Measurements from ENCODE around the gene TEAD1. TPM values are rescaled to one million over a fixed set of nuclear protein-coding genes. Genes with fewer than 3 reads are reported as not detected.

The TEAD1 gene
- total RNA-seq, 1 donor from 2014 or later: 51.9 TPM

DNA sequence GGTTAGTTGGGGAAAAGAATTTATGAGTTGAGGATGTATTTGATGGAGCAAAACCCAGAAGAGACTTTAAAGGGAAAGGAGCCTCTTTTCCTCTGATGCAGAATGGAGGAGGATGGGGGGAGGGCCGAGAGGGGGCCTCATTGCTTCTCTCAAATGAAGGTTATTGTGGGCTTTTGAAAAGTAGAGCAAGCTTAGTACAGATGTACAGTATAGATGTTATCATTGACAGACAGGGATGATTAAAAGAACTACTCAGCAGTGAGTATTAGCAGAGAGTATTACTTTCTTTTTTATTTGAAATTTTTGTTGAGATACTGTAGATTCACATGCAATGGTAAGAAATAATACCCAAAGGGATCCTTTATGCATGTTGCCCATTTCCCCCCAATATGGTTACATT is 98.1 kb downstream of the TEAD1 start:
- no peaks in the 10 kb centered on the region for H3K27me3 ChIP-seq (ENCODE audit: low read depth)
- H3K36me3 ChIP-seq: no peaks in the 10 kb centered on the region
- no peak for DNase-seq
- H3K4me1 ChIP-seq: peaks cover 21% of the 10 kb centered on the region
- no peak for ATAC-seq
- H3K4me3 ChIP-seq: no peak overlapping the region
- TF ChIP-seq, protein P1, sequence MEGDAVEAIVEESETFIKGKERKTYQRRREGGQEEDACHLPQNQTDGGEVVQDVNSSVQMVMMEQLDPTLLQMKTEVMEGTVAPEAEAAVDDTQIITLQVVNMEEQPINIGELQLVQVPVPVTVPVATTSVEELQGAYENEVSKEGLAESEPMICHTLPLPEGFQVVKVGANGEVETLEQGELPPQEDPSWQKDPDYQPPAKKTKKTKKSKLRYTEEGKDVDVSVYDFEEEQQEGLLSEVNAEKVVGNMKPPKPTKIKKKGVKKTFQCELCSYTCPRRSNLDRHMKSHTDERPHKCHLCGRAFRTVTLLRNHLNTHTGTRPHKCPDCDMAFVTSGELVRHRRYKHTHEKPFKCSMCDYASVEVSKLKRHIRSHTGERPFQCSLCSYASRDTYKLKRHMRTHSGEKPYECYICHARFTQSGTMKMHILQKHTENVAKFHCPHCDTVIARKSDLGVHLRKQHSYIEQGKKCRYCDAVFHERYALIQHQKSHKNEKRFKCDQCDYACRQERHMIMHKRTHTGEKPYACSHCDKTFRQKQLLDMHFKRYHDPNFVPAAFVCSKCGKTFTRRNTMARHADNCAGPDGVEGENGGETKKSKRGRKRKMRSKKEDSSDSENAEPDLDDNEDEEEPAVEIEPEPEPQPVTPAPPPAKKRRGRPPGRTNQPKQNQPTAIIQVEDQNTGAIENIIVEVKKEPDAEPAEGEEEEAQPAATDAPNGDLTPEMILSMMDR (IDR thresholded peaks at IDR 0.05): no peak
- H3K27ac ChIP-seq: no peak overlapping the region
- intact Hi-C loops (cut with DNase I): no loop called here
- no peaks in the 10 kb centered on the region for H3K9me3 ChIP-seq

GRCh38 chr11:12773591-12773990 is 99.4 kb downstream of the TEAD1 start:
- H3K4me3 ChIP-seq: no peak overlapping the region
- no peaks in the 10 kb centered on the region for H3K9me3 ChIP-seq
- DNase-seq (no peak), ATAC-seq (no peak)
- peaks cover 21% of the 10 kb centered on the region for H3K4me1 ChIP-seq
- TF ChIP-seq, protein P1 (IDR thresholded peaks at IDR 0.05): no peak
- no peak overlapping the region for H3K27ac ChIP-seq
- no peaks in the 10 kb centered on the region for H3K36me3 ChIP-seq
- intact Hi-C loops (cut with DNase I): no loop called here
- no peaks in the 10 kb centered on the region for H3K27me3 ChIP-seq (ENCODE audit: low read depth)

- H3K27me3 ChIP-seq (ENCODE audit: low read depth): no peaks in the 10 kb centered on the region
- no peaks in the 10 kb centered on the region for H3K36me3 ChIP-seq
- H3K27ac ChIP-seq: no peak overlapping the region
- H3K9me3 ChIP-seq: no peaks in the 10 kb centered on the region
- no peak for ATAC-seq
- no peak for DNase-seq
- intact Hi-C loops (cut with DNase I): no loop called here
- TF ChIP-seq, protein P1 (IDR thresholded peaks at IDR 0.05): no peak
- H3K4me1 ChIP-seq: peaks cover 10% of the 10 kb centered on the region
- H3K4me3 ChIP-seq: no peak overlapping the region
Measured at GRCh38 chr11:12775955-12776354, 101.7 kb downstream of the TEAD1 start.

DNA sequence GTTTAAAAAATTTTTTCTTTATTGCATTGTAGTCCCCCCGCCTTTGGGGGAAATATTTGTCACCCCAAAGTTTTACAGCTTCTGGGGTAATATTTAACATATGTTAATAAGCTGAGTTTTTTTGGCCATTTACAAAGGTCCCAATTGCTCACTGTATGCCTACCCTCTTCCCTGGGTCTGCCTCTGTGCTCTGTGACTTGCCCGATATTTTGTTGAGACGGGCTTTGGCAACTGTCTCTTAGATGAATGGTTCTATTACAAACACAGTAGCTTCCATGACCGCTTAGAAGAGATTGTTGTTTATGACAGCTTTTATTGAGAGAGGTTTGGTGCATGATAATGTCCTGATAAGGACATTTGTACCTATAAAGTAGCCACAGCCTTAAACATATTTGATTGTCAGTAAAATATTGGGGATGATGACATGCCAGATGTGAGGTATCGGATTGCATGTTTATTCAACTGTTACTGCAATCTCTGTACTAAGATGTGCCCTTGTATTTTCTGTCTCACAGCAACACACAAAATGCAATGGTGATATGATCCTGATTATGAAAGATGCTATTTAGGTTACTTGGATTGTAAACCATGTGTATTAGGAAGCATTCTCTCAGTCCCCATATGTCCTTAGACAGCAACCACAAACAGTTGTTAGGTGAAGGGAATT is 103.1 kb downstream of the TEAD1 start:
- Histone ChIP-seq H3K27me3 (ENCODE audit: low read depth) (no peaks in the 10 kb centered on the region), H3K36me3 (no peaks in the 10 kb centered on the region), H3K9me3 (no peaks in the 10 kb centered on the region), H3K27ac (no peak overlapping the region), H3K4me1 (no peaks in the 10 kb centered on the region), H3K4me3 (no peak overlapping the region)
- intact Hi-C loops (cut with DNase I): no loop called here
- ATAC-seq (no peak), DNase-seq (no peak)
- TF ChIP-seq, protein P1 (IDR thresholded peaks at IDR 0.05): no peak

DNA sequence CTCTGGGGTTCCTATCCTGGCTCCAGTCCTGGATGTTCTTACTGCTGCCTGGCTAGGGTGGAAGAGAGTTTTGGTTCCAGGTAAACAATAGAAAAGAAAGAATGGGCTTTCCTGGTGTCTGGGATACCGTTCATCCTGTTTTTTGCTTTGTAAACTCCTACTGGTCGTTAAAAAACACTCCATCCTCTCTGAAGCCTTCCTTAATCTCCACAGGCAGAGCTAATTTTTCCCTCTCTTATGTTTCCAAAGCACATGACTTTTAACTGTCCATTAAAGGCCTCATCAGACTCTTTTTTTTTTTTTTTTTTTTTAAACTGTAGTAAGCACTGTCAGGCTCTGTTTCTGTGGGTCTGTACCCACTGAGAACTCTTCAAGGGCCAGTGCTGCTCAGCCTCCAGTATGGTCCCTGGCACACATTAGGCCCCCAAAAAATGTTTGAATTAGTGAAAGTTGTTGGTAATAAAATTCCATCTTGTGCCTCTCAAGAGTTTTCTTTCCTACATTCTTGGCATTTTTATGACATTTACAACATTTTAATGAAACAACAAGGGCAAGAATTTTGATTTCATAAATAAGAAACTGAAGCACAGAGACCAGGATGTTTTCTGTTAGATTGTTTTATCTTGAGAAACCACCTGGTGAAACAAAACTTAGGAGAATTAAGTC is 104.2 kb downstream of the TEAD1 start:
- Histone ChIP-seq H3K4me1 (no peaks in the 10 kb centered on the region), H3K4me3 (no peak overlapping the region), H3K36me3 (no peaks in the 10 kb centered on the region), H3K27ac (no peak overlapping the region), H3K27me3 (ENCODE audit: low read depth) (no peaks in the 10 kb centered on the region), H3K9me3 (no peaks in the 10 kb centered on the region)
- TF ChIP-seq, protein P1 (IDR thresholded peaks at IDR 0.05): no peak
- intact Hi-C loops (cut with DNase I): no loop called here
- DNase-seq (no peak), ATAC-seq (no peak)
